HG03442 (cell line): ENCODE results near the gene TRPM5.

Experiments
- ATAC-seq: cut with Tn5 transposase; IDR thresholded peaks from one replicate; pipeline ENCODE4 v1.9.1; 2021; ENCODE audit warnings: mild to moderate bottlenecking, moderate library complexity; ENCODE audit not compliant: unreplicated experiment

TRPM5 gene

GRCh38 chr11:2441171-2441570 lies 3.1 kb downstream of the TRPM5 start:
- no peak for ATAC-seq

- no peak for ATAC-seq
Observed at GRCh38 chr11:2440646-2441045, 3.7 kb downstream of the TRPM5 start.

DNA sequence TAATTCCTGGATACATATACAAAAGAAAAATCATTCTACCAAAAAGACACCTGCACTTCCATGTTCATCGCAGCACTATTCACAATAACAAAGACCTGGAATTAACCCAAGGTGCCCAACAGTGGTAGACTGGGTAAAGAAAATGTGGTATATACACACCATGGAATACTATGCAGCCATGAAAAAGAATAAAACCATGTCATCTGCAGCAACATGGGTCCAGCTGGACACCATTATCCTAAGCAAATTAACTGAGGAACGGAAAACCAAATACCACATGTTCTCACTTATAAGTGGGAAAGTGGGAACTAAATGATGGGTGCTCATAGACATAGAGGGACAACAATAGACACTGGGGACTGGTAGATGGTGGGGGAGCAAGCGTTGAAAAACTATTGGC lies 4.5 kb downstream of the TRPM5 start:
- no peak for ATAC-seq

DNA sequence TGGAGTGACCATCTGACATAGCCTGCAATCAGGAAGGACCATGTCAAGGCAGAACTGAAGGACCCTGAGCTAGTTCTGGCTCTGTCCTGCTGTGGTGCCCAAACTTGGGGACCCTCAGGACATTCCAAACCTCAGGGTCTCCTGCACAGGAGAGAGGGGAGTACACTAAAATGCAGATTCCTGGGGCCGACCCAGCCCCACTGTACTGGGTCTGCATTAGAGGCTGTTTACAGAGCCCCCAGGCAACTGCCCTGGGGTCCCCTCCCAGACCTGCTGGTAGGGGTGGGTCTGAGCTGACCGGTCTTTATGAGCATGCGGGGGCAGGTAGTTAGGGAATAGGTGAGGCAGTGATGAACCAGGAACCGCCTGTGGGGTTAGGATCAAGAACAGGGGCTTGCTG lies 6.8 kb downstream of the TRPM5 start:
- no peak for ATAC-seq

- no peak for ATAC-seq
Observed at GRCh38 chr11:2436521-2437031, 7.7 kb downstream of the TRPM5 start.

- ATAC-seq = no peak
Observed at GRCh38 chr11:2436013-2436520, 8.2 kb downstream of the TRPM5 start.

DNA sequence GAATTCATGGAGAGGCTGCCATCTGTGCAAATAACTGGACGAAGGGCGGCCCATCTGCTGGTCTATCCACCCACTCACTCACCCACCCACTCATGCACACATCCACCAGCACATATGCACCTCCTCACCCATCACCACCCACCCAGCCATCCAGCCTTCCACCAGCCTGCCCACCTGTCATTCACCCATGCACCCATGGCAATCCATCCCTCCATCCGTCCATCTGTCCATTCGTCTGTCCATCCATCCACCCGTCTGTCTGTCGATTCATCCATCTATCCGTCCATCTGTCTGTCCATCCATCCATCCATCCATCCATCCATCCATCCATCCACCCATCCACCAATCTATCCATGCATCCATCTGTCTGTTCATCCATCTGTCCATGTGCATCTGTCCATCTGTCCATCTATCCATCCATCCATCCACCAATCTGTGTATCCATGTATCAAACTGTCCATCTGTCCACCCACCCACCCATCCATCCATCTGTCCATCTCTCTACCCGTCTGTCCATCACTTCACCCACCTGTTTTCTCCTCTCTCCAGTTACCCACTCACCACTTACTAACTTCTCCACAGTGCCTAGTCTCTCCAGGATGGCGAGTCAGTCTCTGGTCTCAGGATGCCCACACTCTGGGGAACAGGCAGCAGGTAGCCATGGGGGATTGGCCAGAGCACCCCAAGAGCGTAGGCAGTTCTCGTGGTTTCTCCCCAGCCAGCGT lies 8.9 kb downstream of the TRPM5 start:
- no peak for ATAC-seq

DNA sequence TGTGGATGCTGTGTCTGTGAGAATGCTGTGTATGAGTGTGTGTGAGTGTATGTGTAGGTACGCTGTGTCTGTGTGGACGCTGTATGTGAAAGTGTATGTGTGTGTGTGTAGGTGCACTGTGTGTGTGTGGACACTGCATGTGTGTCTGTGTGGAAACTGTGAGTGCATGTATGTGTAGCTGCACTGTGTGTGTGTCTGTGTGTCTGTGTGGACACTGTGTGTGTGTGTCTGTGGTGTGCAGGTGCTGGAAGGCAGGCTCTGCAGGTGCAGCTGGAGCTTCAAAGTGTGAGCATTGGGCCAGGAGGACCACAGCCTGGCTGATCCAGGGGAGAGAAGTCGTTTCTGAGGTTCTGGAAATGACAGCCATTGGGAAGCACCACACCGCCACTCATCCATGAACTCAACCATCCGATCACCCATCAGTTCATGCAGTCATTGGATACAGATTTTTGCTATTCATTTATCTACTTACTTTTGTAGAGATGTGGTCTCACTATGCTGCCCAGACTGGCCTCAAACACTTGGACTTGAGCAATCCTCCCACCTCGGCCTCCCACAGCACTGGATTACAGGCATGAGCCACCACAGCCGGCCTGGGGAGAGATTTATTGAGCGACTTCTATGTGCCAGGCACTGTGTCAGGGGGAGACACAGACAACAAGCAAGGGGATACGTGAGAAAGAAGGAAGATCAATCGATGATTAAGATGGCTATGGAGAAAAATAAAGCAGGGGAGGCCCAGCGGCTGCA lies 9.6 kb downstream of the TRPM5 start:
- no peak for ATAC-seq

DNA sequence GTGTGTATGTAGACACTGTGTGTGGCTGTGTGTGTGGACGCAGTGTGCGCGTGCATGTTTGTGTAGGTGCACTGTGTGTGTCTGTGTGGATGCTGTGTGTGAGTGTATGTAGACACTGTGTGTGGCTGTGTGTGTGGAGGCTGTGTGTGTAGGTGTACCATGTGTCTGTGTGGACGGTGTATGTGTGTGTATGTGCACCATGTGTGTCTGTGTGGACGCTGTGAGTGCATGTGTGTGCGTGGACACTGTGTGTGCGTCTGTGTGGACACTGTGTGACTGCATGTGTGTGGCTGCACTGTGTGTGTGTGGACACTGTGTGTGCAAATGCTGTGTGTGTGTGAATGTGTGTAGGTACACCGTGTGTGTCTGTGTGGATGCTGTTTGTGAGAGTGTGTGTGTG lies 10.3 kb downstream of the TRPM5 start:
- no peak for ATAC-seq

- ATAC-seq = no peak
Observed at GRCh38 chr11:2433106-2433925, 11.0 kb downstream of the TRPM5 start.

DNA sequence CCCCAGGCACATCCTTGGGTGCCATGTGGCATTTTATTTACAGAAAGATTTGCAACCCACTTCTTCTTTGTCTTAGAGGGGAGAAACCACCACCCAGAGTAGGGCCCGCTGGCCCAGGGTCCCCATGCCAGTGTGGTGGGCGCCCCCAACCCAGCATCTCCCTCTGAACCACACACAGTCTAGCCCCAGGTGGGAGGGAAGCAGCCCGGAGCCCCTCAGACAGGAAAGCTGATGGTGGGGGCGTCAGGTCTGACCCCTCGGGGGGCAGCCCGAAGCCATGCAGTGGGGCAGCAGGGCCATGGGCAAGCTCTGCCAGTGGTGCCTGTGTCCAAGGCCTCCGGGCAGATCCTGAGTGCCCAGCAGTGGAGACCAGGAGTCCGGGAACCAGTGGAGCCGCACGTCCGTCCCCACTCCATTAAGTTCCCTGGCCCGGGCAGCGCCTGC lies 11.7 kb downstream of the TRPM5 start:
- ATAC-seq = no peak

DNA sequence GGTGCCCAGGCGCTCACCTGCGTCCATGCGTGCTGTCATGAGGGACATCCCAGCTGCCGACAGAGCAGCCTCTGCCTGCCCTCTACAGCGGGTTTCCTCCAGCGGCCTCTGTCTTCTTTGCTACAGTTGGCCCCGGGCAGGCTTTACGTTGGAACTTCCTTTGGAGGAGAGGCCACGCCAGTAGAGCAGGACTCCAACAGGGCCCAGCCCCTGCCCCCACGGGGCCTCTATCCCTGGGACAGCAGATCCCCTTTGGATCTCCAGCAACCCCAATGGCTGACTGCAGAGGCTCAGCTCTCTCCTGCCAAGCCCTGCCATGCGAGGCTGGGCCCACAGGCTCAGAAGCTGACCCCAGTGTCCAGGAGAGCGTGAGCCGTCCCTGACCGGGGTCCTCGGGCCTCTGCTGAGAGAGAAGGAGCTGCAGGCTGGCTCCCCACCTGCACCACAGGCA lies 12.1 kb downstream of the TRPM5 start:
- ATAC-seq = no peak

GRCh38 chr11:2431395-2431794 lies 12.9 kb downstream of the TRPM5 start:
- no peak for ATAC-seq

DNA sequence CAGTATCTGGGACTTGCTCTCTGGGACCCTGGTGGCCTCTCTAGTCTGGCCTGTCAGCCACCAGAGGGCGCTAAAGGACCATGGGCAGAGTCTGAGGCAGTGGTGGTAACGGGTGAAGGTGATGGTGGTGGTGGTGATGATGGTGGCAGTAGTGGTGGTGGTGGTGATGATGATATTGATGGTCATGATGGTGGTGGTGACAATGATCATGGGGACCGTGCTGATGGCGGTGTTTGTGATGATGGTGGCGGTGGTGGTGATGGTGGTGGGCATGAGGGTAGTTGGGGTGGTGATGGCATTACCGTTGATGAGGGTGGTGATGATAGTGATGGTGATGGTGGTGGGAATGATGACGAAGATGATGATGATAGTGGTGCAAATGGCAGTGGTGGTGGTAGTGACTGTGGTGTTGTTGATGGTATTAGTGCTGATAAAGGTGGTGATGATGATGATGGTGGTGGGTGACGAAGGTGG lies 16.0 kb downstream of the TRPM5 start:
- ATAC-seq = no peak

DNA sequence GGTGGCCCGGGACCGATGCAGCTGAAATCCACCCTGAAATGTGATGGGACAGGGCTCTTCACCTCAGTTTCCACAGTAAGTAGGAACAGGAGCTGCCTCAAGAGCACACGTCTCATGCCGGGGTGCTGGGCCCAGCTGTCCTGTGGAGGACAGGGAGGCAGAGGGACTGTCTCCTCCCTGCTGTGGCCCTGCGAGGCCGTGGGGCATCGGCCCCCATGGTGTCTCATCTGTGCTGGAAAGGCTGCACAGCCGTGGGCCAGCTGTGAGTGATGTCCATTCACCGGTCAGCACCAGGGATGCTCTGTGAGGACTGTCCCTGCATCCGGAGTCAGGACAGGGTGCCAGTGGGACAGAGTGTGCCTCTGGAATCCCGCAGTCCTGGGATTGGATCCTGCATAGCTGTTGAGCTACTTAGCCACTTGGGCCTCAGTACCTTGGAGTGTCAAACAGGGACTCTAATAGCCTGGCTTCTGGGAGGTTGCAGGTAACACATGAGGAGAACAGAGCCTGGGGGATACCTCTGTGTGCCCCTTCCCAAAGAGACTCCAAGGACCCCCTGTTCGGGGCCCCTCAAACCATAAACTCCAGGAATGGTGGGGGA lies 16.5 kb downstream of the TRPM5 start:
- ATAC-seq = no peak

DNA sequence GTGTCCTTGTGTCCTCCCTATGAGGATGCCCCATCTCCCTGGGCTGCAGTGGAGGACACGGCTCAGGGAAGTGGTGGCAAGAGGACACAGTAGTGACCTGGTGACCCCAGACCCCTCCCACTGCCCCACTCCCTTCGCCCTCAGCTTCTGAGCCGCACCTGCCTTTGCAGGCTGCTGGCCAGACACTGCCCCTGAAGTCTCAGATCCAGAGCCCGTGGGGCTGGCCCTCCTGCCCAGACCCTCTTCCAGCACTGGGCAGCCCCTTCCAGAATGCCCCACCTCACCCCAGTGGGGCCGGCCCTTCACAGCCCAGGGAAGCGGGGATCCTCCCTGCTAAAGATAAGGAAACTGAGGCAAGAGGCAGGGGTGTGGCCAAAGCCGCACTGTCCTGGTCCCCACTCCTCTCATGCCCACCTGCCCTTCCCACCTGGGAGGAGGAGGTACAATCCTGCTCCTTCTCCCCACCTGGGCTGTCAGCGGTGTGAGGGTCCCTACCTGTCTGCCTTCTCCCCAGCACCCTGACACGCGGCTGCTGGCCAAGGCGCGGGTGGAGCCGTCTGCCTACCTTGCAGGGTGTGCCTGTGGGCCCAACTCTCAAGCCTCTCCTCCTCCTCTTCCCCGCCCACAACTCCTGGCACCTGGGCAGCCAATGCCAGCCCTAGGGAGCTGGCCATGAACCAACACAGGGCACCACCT lies 17.3 kb downstream of the TRPM5 start:
- ATAC-seq = no peak

DNA sequence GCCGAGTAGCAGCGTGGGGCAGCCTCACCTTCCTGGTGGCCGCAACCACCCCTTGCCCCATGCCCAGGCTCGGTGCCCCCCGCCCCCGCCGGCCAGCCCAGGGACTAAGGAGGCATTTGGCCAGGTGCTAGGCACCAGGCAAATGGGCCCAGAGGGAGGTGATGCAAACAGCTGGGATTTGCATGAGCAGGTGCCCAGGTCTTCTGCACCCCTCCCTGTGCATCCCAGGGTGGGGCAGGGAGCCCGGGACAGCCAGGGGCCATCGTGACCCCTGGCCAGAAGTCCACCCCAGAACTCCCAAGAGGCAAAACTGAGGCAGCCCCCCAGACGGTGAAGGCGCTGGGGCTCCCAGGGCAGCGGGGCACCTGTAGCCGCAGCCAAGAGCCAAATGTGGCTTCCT lies 18.1 kb downstream of the TRPM5 start:
- no peak for ATAC-seq

DNA sequence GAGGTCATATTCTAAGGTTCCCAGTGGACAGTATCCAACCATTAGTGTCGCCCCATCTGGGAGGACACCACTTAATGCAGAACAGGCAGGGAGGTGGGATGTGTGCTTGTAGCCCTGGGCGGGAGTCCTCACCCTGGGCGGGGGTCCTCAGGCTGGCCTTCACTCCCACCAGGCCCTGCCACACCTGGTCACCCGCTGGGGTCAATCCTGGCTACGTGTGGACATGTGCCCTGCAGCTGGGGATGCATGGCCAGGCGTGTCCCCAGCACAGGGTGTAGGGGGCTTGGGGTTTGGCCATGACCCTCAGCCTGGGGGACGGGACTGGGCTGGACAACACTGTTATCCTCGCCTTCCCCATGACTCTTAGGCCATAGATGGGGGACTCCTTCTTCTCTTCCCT lies 18.8 kb downstream of the TRPM5 start:
- no peak for ATAC-seq

DNA sequence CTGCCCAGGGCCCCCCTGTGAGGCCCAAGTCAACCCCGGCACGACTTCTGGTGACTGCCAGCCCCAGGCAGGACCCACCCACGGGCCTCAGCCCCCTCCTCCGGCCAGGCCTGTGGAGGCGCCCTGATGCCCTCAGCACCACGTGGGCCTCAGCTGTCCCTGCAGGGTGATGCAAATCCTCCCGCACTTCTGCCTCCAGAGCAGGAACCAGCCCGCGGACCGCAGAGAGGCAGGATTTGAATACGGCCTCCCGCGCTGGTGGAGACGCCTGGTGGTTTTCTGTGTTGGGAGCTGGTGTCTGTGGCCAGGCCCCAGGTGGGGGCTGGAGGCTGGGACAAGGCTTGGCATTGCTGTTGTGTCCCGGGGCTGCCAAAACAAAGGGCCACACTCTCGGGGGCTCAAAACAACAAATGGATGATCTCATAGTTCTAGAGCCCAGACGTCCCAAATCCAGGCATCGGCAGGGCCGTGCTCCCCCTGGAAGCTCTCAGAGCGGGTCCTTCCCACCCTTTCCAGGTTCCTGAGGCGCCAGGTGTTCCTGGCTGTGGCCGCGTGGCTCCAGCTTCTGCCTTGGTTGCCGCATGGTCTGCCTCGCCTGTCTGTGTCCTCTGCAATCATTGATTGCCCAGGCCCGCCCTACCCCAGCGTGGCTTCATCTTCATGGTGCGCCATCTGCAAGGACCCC lies 19.4 kb downstream of the TRPM5 start:
- no peak for ATAC-seq
